Neural cell (in vitro differentiated cells): Measurements from ENCODE around the gene FCRL2. TPM values are rescaled to one million over a fixed set of nuclear protein-coding genes. Genes with fewer than 3 reads are reported as not detected.

Experiments used
- H2AFZ ChIP-seq: fragments of 200-600, 300-800 bp; sonication (generic), shearing (Covaris generic); 2 replicates; pipeline ENCODE4 v1.6.0; 2014; ENCODE audit warnings: low read depth, mild to moderate bottlenecking, antibody characterized with exemption, low read length, moderate library complexity
- H3F3A ChIP-seq: fragments of 200-600 bp; shearing (Covaris generic); 2 replicates; pipeline ENCODE4 v1.6.1; 2016; ENCODE audit warnings: mild to moderate bottlenecking, moderate library complexity, mixed read lengths, antibody characterized with exemption, low read length; ENCODE audit not compliant: insufficient read depth, poor library complexity, severe bottlenecking
- H3K27ac ChIP-seq: fragments of 200-600, 300-800 bp; sonication (generic), shearing (Covaris generic); 2 replicates; pipeline ENCODE4 v1.5.1; 2014; ENCODE audit warnings: mild to moderate bottlenecking, low read length, moderate library complexity
- H3K27me3 ChIP-seq: fragments of 300-800, 200-600 bp; sonication (generic), shearing (Covaris generic); 2 replicates; pipeline ENCODE4 v1.6.0; 2014; ENCODE audit warnings: mild to moderate bottlenecking, low read depth, low read length, moderate library complexity; ENCODE audit not compliant: insufficient read depth
- H3K36me3 ChIP-seq: fragments of 300-800, 200-600 bp; sonication (generic), shearing (Covaris generic); 2 replicates; pipeline ENCODE4 v1.5.1; 2014; ENCODE audit warnings: mild to moderate bottlenecking, antibody characterized with exemption, low read length, moderate library complexity; ENCODE audit not compliant: insufficient read depth
- H3K4me2 ChIP-seq: fragments of 300-800, 200-600 bp; sonication (generic), shearing (Covaris generic); 2 replicates; pipeline ENCODE4 v1.6.0; 2014; ENCODE audit warnings: mild to moderate bottlenecking, low read length
- H3K4me3 ChIP-seq: fragments of 300-800, 200-600 bp; sonication (generic), shearing (Covaris generic); 2 replicates; pipeline ENCODE4 v1.5.1; 2014; ENCODE audit warnings: mild to moderate bottlenecking, low read length, moderate library complexity
- H3K79me2 ChIP-seq: fragments of 200-600 bp; shearing (Covaris generic); replicated peaks from 2 replicates; pipeline ENCODE4 v1.6.0; 2014; ENCODE audit warnings: mild to moderate bottlenecking, low read length, moderate library complexity; ENCODE audit not compliant: insufficient read depth
- H3K9ac ChIP-seq: fragments of 300-800, 200-600 bp; sonication (generic), shearing (Covaris generic); 2 replicates; pipeline ENCODE4 v1.6.1; 2016; ENCODE audit warnings: mild to moderate bottlenecking, low read length, mixed read lengths
- H3K9me2 ChIP-seq: fragments of 200-600 bp; shearing (Covaris generic); 2 replicates; pipeline ENCODE4 v1.6.1; 2016; ENCODE audit warnings: mild to moderate bottlenecking, low read length, mixed read lengths; ENCODE audit not compliant: insufficient read depth
- H3K9me3 ChIP-seq: fragments of 200-600, 300-800 bp; sonication (generic), shearing (Covaris generic); 2 replicates; pipeline ENCODE4 v1.6.1; 2016; ENCODE audit warnings: mild to moderate bottlenecking, mixed run types, low read length, moderate library complexity, mixed read lengths
- H4K20me1 ChIP-seq: fragments of 200-600 bp; shearing (Covaris generic); 2 replicates; pipeline ENCODE4 v1.6.1; 2016; ENCODE audit warnings: mild to moderate bottlenecking, mixed run types; ENCODE audit not compliant: insufficient read depth
- EP300 ChIP-seq: fragments of 450-650 bp; conservative IDR thresholded peaks from 2 replicates; pipeline ENCODE4 v1.6.1; 2014; ENCODE audit warnings: antibody characterized with exemption, mild to moderate bottlenecking, moderate library complexity; ENCODE audit not compliant: poor library complexity, severe bottlenecking
- EZH2 ChIP-seq: fragments of 200-600, 300-800 bp; shearing (Covaris generic), sonication (generic); IDR thresholded peaks from 2 replicates; pipeline ENCODE4 v1.6.1; 2014; ENCODE audit warnings: antibody characterized with exemption, low read length, borderline replicate concordance, mild to moderate bottlenecking; ENCODE audit not compliant: insufficient read depth, poor library complexity, severe bottlenecking
- MXI1 ChIP-seq: fragments of 450-650 bp; conservative IDR thresholded peaks from 2 replicates; pipeline ENCODE4 v1.6.1; 2014; ENCODE audit warnings: antibody characterized with exemption, mild to moderate bottlenecking; ENCODE audit not compliant: poor library complexity, severe bottlenecking
- POLR2AphosphoS5 ChIP-seq: IDR thresholded peaks from 2 replicates; pipeline ENCODE4 v1.6.1; 2012
- RAD21 ChIP-seq: fragments of 450-650 bp; conservative IDR thresholded peaks from 2 replicates; pipeline ENCODE4 v1.6.1; 2014; ENCODE audit warnings: antibody characterized with exemption, mild to moderate bottlenecking, moderate library complexity
- SMC3 ChIP-seq: fragments of 450-650 bp; conservative IDR thresholded peaks from 2 replicates; pipeline ENCODE4 v1.6.1; 2014; ENCODE audit warnings: antibody characterized with exemption, mild to moderate bottlenecking, moderate library complexity; ENCODE audit not compliant: poor library complexity
- TAF1 ChIP-seq: IDR thresholded peaks from 2 replicates; pipeline ENCODE4 v1.6.1; 2012; ENCODE audit warnings: low read depth
- polyA plus RNA-seq: library from polyadenylated mRNA; depleted of rRNA; stranded (reverse); fragments of >200 nt; gene quantifications from 2 replicates; pipeline ENCODE4 v1.2.3, GENCODE V29; 2014
- TF ChIP-seq, protein P1 (sequence below): fragments of 450-650 bp; IDR thresholded peaks from 2 replicates; pipeline ENCODE4 v1.5.1; 2014; ENCODE audit warnings: antibody characterized with exemption, mild to moderate bottlenecking, moderate library complexity; ENCODE audit not compliant: poor library complexity, severe bottlenecking
- TF ChIP-seq, protein P2 (sequence below): IDR thresholded peaks from 2 replicates; pipeline ENCODE4 v1.6.1; 2012; ENCODE audit warnings: borderline replicate concordance

FCRL2 gene
- polyA plus RNA-seq, 1 donor from 2014 or later: not detected

DNA sequence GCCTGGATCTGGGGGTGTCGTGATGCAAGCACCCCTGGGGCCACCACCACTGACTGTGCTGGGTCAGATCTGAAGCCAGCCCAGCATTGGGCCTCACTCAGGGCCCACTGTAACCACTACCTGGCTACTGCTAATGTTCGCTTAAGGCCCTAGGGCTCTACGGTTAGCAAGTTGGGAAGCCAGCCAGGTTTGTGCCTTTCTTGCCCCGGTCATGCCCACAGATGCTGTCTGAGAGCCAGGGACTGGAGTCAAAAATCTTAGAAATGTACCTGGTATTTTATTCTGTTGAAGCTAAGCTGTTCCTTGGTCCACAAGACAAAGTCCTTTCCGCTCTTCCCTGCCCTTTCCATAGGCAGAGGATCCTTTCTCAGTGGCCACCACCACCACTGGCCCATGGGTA is 61.2 kb downstream of the FCRL2 start:
- TF ChIP-seq RAD21 (no peak), EP300 (no peak), SMC3 (no peak), TAF1 (no peak), MXI1 (no peak)
- TF ChIP-seq, protein P1, sequence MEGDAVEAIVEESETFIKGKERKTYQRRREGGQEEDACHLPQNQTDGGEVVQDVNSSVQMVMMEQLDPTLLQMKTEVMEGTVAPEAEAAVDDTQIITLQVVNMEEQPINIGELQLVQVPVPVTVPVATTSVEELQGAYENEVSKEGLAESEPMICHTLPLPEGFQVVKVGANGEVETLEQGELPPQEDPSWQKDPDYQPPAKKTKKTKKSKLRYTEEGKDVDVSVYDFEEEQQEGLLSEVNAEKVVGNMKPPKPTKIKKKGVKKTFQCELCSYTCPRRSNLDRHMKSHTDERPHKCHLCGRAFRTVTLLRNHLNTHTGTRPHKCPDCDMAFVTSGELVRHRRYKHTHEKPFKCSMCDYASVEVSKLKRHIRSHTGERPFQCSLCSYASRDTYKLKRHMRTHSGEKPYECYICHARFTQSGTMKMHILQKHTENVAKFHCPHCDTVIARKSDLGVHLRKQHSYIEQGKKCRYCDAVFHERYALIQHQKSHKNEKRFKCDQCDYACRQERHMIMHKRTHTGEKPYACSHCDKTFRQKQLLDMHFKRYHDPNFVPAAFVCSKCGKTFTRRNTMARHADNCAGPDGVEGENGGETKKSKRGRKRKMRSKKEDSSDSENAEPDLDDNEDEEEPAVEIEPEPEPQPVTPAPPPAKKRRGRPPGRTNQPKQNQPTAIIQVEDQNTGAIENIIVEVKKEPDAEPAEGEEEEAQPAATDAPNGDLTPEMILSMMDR: no peak

DNA sequence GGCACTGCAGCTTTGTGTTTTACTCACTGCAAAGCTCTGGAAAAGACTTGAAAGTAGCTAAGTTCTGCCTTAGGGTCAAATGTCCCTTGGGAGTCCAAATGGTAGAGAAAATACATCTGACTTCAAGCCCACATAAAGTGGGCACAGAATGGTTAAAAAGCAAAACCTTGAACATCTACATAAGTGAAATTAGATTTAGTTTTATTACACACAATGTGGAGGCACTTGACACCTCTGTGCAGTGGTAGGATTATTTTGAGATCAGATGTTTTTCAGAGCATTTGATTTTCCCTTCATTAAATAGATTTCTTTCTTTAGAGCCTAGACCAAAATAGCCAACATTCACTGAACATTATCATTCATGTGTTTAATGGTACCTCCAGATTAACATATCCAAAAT is 65.1 kb downstream of the FCRL2 start:
- no peak overlapping the region for H2AFZ ChIP-seq
- H3F3A ChIP-seq: no peaks in the 10 kb centered on the region
- no peaks in the 10 kb centered on the region for H3K9me3 ChIP-seq
- no peak overlapping the region for H3K27ac ChIP-seq
- H3K36me3 ChIP-seq: no peaks in the 10 kb centered on the region
- no peaks in the 10 kb centered on the region for H3K27me3 ChIP-seq
- no peaks in the 10 kb centered on the region for H4K20me1 ChIP-seq
- H3K79me2 ChIP-seq: no peaks in the 10 kb centered on the region
- H3K9ac ChIP-seq: no peak overlapping the region
- no peak for TF ChIP-seq RAD21
- no peak for TF ChIP-seq POLR2AphosphoS5
- no peak for TF ChIP-seq TAF1
- TF ChIP-seq, protein P2, sequence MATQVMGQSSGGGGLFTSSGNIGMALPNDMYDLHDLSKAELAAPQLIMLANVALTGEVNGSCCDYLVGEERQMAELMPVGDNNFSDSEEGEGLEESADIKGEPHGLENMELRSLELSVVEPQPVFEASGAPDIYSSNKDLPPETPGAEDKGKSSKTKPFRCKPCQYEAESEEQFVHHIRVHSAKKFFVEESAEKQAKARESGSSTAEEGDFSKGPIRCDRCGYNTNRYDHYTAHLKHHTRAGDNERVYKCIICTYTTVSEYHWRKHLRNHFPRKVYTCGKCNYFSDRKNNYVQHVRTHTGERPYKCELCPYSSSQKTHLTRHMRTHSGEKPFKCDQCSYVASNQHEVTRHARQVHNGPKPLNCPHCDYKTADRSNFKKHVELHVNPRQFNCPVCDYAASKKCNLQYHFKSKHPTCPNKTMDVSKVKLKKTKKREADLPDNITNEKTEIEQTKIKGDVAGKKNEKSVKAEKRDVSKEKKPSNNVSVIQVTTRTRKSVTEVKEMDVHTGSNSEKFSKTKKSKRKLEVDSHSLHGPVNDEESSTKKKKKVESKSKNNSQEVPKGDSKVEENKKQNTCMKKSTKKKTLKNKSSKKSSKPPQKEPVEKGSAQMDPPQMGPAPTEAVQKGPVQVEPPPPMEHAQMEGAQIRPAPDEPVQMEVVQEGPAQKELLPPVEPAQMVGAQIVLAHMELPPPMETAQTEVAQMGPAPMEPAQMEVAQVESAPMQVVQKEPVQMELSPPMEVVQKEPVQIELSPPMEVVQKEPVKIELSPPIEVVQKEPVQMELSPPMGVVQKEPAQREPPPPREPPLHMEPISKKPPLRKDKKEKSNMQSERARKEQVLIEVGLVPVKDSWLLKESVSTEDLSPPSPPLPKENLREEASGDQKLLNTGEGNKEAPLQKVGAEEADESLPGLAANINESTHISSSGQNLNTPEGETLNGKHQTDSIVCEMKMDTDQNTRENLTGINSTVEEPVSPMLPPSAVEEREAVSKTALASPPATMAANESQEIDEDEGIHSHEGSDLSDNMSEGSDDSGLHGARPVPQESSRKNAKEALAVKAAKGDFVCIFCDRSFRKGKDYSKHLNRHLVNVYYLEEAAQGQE: no peak
- TF ChIP-seq EZH2: no peak
- TF ChIP-seq SMC3: no peak
- no peak for TF ChIP-seq EP300
- TF ChIP-seq, protein P1: no peak
- TF ChIP-seq MXI1: no peak
- no peaks in the 10 kb centered on the region for H3K9me2 ChIP-seq
- H3K4me2 ChIP-seq: no peak overlapping the region
- H3K4me3 ChIP-seq: no peak overlapping the region

More for the DNA sequence above, 61.2 kb downstream of the FCRL2 start:
- Histone ChIP-seq H3K79me2 (no peaks in the 10 kb centered on the region), H3K4me2 (no peak overlapping the region), H3K36me3 (no peaks in the 10 kb centered on the region), H2AFZ (no peak overlapping the region), H3K9ac (no peak overlapping the region), H3K27ac (no peak overlapping the region), H3K9me2 (no peaks in the 10 kb centered on the region), H3K9me3 (no peaks in the 10 kb centered on the region), H3F3A (no peaks in the 10 kb centered on the region), H3K4me3 (no peak overlapping the region), H4K20me1 (no peaks in the 10 kb centered on the region), H3K27me3 (no peaks in the 10 kb centered on the region)
